Measurements from ENCODE around the gene TNFSF11. TPM values are rescaled to one million over a fixed set of nuclear protein-coding genes. Genes with fewer than 3 reads are reported as not detected.

The TNFSF11 gene
- total and polyA plus RNA-seq, 2 donors (not counting 3 experiments of a cell fraction or from before 2014, with no cell fraction given) = not detected

DNA sequence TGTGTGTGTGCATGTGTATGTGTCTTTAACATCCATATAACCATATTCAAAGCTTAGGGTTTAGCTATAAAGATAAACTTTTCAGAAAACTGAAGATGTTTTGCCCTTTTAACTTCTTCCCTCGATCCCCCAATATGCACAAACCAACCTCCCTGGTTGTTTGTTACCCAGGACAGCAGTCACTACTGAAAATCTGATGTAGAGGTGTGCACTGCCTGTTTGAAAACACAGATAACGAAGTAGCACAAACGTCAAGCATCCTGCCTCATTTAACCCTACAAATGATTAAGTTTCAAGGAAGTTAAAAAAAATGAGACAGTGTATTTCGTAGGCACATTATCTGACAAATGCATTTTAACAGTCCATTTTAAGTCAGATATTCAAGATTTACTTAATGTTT, 3.6 kb downstream of the TNFSF11 start:
- H3K27me3 ChIP-seq (ENCODE audit: control insufficient read depth in 2 of 2, insufficient read depth in 2 of 2, low read length in 2 of 2) = peaks cover 39 to 61% of the 10 kb centered on the region in 2 experiments
- ChIA-PET CTCF (interaction anchor here (1.3 kb wide), 1 partner anchor 28 kb away, joined by 4 read pairs; no protein-coding TSS in a partner anchor), POLR2A (no interaction called here)
- no peaks in the 10 kb centered on the region for H4K20me1 ChIP-seq (replicated peaks; ENCODE audit: control insufficient read depth, extremely low read depth, insufficient read depth, low read length)
- FAIRE-seq (no peak), DNase-seq (ENCODE audit: low read depth, low spot score) (no peak)
- no peak overlapping the region for H3K9ac ChIP-seq (replicated peaks; ENCODE audit: extremely low read depth, insufficient read depth, low read length)
- H3K4me1 ChIP-seq (ENCODE audit: control insufficient read depth, extremely low read depth, insufficient read depth, low read length) = no peaks in the 10 kb centered on the region
- no peaks in the 10 kb centered on the region for H3K79me2 ChIP-seq (ENCODE audit: control insufficient read depth, insufficient read depth, low read length)
- H2AFZ ChIP-seq (ENCODE audit: low read depth, low read length) = no peak overlapping the region
- H3K4me2 ChIP-seq (ENCODE audit: insufficient read depth, low read length) = no peak overlapping the region
- H3K4me3 ChIP-seq (replicated peaks in 1 of 3; ENCODE audit: insufficient read depth in 1 of 3, low read depth in 1 of 3, low read length in 3 of 3) = no peak overlapping the region
- intact Hi-C loops (cut with micrococcal nuclease) = no loop called here
- no peak overlapping the region for H3K27ac ChIP-seq (ENCODE audit: insufficient read depth, low read depth, low read length)
- H3K9me3 ChIP-seq (replicated peaks; ENCODE audit: control insufficient read depth, insufficient read depth, low read length) = no peaks in the 10 kb centered on the region
- TF ChIP-seq MAX (IDR thresholded peaks at IDR 0.05; ENCODE audit: insufficient read depth, insufficient read length) (no peak), FOS (IDR thresholded peaks at IDR 0.05; ENCODE audit: borderline replicate concordance, insufficient read depth, low read length) (no peak), POLR2A (IDR thresholded peaks at IDR 0.05; ENCODE audit: low read depth, low read length) (no peak)
- no peaks in the 10 kb centered on the region for H3K9me1 ChIP-seq (replicated peaks; ENCODE audit: control insufficient read depth, extremely low read depth, insufficient read depth, low read length)
- dilution Hi-C loops (cut with MboI; ENCODE audit: extremely low pct_ligation_motif_present, low sequenced_read_pairs) = no loop called here
- H3K36me3 ChIP-seq (ENCODE audit: control insufficient read depth in 2 of 2, extremely low read depth in 1 of 2, insufficient read depth in 2 of 2, low read length in 2 of 2) = no peaks in the 10 kb centered on the region
- BruUV-seq (replicated peaks) = no TSS peak

DNA sequence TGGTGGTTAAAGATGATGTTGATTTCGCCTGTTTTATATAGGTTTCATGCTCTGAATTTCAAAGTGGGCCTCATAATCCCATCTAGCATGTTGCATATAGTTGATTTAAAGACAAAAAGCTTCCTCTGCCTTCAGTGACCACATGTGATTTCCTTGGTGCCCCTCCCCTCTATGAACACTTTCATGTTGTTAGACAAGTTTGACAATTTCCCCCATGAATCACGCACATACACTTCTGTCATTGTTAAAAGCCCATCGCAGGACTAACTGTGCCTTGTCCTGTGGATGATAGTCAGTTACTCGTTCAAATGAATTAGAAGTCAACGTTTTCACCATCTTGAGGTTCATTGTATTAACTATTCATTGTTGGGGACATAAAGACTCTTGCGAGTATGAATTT, 6.7 kb downstream of the TNFSF11 start:
- BruUV-seq (replicated peaks) = no TSS peak
- intact Hi-C loops (cut with micrococcal nuclease) (no loop called here), dilution Hi-C loops (cut with MboI; ENCODE audit: extremely low pct_ligation_motif_present, low sequenced_read_pairs) (no loop called here)
- no peak overlapping the region for H3K9ac ChIP-seq (replicated peaks; ENCODE audit: extremely low read depth, insufficient read depth, low read length)
- H3K27ac ChIP-seq (ENCODE audit: insufficient read depth, low read depth, low read length) = no peak overlapping the region
- no peaks in the 10 kb centered on the region for H3K9me1 ChIP-seq (replicated peaks; ENCODE audit: control insufficient read depth, extremely low read depth, insufficient read depth, low read length)
- H3K4me1 ChIP-seq (ENCODE audit: control insufficient read depth, extremely low read depth, insufficient read depth, low read length) = no peaks in the 10 kb centered on the region
- no peaks in the 10 kb centered on the region for H3K36me3 ChIP-seq (ENCODE audit: control insufficient read depth in 2 of 2, extremely low read depth in 1 of 2, insufficient read depth in 2 of 2, low read length in 2 of 2)
- DNase-seq (ENCODE audit: low read depth, low spot score) (no peak), FAIRE-seq (no peak)
- TF ChIP-seq GATA2 (IDR thresholded peaks at IDR 0.05; ENCODE audit: insufficient read depth, insufficient read length, low read depth, low read length) = no peak
- no peak for TF ChIP-seq MYC (IDR thresholded peaks at IDR 0.05; ENCODE audit: low read depth, low read length)
- TF ChIP-seq JUN (IDR thresholded peaks at IDR 0.05; ENCODE audit: borderline replicate concordance, insufficient read depth, insufficient read length, low read depth) = no peak
- TF ChIP-seq POLR2AphosphoS5 (IDR thresholded peaks at IDR 0.05; ENCODE audit: insufficient read depth, low read depth, low read length) = no peak
- no peak for TF ChIP-seq MAX (IDR thresholded peaks at IDR 0.05; ENCODE audit: insufficient read depth, insufficient read length)
- TF ChIP-seq EZH2 (IDR thresholded peaks at IDR 0.05; ENCODE audit: borderline replicate concordance, low read depth, low read length, severe bottlenecking) = no peak
- TF ChIP-seq, protein P1, sequence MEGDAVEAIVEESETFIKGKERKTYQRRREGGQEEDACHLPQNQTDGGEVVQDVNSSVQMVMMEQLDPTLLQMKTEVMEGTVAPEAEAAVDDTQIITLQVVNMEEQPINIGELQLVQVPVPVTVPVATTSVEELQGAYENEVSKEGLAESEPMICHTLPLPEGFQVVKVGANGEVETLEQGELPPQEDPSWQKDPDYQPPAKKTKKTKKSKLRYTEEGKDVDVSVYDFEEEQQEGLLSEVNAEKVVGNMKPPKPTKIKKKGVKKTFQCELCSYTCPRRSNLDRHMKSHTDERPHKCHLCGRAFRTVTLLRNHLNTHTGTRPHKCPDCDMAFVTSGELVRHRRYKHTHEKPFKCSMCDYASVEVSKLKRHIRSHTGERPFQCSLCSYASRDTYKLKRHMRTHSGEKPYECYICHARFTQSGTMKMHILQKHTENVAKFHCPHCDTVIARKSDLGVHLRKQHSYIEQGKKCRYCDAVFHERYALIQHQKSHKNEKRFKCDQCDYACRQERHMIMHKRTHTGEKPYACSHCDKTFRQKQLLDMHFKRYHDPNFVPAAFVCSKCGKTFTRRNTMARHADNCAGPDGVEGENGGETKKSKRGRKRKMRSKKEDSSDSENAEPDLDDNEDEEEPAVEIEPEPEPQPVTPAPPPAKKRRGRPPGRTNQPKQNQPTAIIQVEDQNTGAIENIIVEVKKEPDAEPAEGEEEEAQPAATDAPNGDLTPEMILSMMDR (IDR thresholded peaks at IDR 0.05; ENCODE audit: extremely low read depth in 1 of 2, insufficient read depth in 1 of 2, low read depth in 1 of 2, low read length in 2 of 2) = no peak
- TF ChIP-seq POLR2A (IDR thresholded peaks at IDR 0.05; ENCODE audit: low read depth, low read length) = no peak
- no peak overlapping the region for H3K4me2 ChIP-seq (ENCODE audit: insufficient read depth, low read length)
- no peak overlapping the region for H3K4me3 ChIP-seq (replicated peaks in 1 of 3; ENCODE audit: insufficient read depth in 1 of 3, low read depth in 1 of 3, low read length in 3 of 3)
- no peak overlapping the region for H2AFZ ChIP-seq (ENCODE audit: low read depth, low read length)
- H3K9me3 ChIP-seq (replicated peaks; ENCODE audit: control insufficient read depth, insufficient read depth, low read length) = no peaks in the 10 kb centered on the region
- ChIA-PET CTCF (interaction anchor here (0.9 to 1.4 kb wide), 2 partner anchors 14 to 247 kb away, joined by 3 read pairs; no protein-coding TSS in a partner anchor), POLR2A (no interaction called here)
- no peaks in the 10 kb centered on the region for H4K20me1 ChIP-seq (replicated peaks; ENCODE audit: control insufficient read depth, extremely low read depth, insufficient read depth, low read length)
- no peaks in the 10 kb centered on the region for H3K79me2 ChIP-seq (ENCODE audit: control insufficient read depth, insufficient read depth, low read length)
- H3K27me3 ChIP-seq (ENCODE audit: control insufficient read depth in 2 of 2, insufficient read depth in 2 of 2, low read length in 2 of 2) = peaks cover 12 to 35% of the 10 kb centered on the region in 2 experiments
